PFSK-1 (cell line): ENCODE results near the gene ADAMTS17.

Source experiments
- FOXP2 ChIP-seq: optimal IDR thresholded peaks from 2 replicates; pipeline ENCODE3; 2011; ENCODE audit warnings: borderline replicate concordance, control low read depth, inconsistent platforms; ENCODE audit not compliant: insufficient read depth; ENCODE audit errors: extremely low read length, extremely low read depth
- POLR2AphosphoS5 ChIP-seq: IDR thresholded peaks from 2 replicates; pipeline ENCODE4 v1.6.1; 2012; ENCODE audit warnings: low read depth, mild to moderate bottlenecking, control low read depth, low read length, moderate library complexity
- SIN3A ChIP-seq: IDR thresholded peaks from 2 replicates; pipeline ENCODE4 v1.6.1; 2012; ENCODE audit warnings: mild to moderate bottlenecking, low read length, moderate library complexity, borderline replicate concordance; ENCODE audit not compliant: insufficient read depth
- TAF1 ChIP-seq: IDR thresholded peaks from 2 replicates; pipeline ENCODE4 v1.6.1; 2012; ENCODE audit warnings: low read length, control low read depth, borderline replicate concordance; ENCODE audit not compliant: insufficient read depth
- TF ChIP-seq, protein P1 (sequence below), 2 experiments: IDR thresholded peaks; 2 replicates each; pipeline versions ENCODE4 v1.6.1 to v1.8.0; 2011 to 2012; ENCODE audit warnings: low read depth in 2 of 2, low read length in 2 of 2, control low read depth in 1 of 2, inconsistent platforms in 1 of 2, mild to moderate bottlenecking in 1 of 2, moderate library complexity in 1 of 2; ENCODE audit not compliant: insufficient read depth in 1 of 2

Gene ADAMTS17

DNA sequence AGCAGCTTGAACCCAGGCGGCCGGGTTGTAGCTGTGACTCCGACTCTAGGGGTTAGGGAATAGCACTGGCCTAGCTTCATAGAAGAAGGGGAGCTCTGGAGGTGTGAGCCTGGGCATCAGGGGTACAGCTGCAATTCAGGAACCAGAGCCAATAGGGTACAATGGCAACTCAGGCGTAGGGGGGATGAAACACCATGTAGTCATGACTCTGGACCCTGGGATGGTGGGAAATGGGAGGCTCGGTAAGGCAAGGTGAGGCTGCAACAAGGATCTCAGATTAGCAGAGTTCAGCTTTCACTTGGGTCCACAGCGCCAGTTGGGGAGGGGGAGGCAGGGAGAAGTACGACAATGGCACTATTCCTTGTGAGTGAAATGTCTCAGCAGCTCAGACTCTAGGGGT, 398.3 kb downstream of the ADAMTS17 start:
- TF ChIP-seq FOXP2 (no peak), TAF1 (no peak), SIN3A (no peak), POLR2AphosphoS5 (no peak)
- TF ChIP-seq, protein P1, sequence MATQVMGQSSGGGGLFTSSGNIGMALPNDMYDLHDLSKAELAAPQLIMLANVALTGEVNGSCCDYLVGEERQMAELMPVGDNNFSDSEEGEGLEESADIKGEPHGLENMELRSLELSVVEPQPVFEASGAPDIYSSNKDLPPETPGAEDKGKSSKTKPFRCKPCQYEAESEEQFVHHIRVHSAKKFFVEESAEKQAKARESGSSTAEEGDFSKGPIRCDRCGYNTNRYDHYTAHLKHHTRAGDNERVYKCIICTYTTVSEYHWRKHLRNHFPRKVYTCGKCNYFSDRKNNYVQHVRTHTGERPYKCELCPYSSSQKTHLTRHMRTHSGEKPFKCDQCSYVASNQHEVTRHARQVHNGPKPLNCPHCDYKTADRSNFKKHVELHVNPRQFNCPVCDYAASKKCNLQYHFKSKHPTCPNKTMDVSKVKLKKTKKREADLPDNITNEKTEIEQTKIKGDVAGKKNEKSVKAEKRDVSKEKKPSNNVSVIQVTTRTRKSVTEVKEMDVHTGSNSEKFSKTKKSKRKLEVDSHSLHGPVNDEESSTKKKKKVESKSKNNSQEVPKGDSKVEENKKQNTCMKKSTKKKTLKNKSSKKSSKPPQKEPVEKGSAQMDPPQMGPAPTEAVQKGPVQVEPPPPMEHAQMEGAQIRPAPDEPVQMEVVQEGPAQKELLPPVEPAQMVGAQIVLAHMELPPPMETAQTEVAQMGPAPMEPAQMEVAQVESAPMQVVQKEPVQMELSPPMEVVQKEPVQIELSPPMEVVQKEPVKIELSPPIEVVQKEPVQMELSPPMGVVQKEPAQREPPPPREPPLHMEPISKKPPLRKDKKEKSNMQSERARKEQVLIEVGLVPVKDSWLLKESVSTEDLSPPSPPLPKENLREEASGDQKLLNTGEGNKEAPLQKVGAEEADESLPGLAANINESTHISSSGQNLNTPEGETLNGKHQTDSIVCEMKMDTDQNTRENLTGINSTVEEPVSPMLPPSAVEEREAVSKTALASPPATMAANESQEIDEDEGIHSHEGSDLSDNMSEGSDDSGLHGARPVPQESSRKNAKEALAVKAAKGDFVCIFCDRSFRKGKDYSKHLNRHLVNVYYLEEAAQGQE (IDR thresholded peaks at IDR 0.05; ENCODE audit: insufficient read depth in 1 of 2, low read depth in 2 of 2, low read length in 2 of 2), result no peak

DNA sequence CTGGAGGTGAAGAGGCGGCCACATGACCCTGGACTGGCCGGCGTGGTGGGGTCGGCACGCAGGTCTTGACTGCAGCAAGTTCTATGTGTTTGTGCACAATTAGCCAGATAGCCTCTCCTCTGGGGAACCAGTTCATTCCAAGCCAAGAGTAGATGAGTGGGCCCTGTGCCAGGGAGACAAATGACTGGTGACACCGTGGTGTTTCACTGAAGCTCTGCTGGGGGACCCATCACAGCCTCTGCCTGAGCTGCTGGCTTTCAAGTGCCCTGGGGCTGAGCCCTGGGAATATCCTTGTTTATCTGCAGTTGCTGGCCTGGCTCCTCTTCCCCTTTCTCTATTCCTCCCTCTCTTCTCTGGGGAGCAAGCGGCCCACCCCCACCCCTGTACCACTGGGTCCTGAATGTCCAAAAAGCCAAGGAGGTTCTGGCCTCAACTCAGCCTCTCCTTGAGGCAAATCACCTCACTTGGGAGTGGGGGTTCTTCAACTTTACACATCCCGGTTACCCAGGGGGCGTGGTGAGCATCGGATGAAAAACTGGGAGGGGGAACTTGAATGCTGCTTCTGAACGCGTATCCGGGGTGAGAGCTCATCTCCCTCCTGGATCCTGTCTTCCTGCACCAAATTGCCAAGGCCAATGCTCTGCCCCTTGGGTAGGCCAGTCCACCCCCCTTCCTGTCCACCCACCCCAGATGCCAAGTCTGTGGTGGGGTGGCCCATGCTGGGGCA, 408.9 kb downstream of the ADAMTS17 start:
- TF ChIP-seq POLR2AphosphoS5 (no peak), SIN3A (no peak)
- TF ChIP-seq, protein P1 (IDR thresholded peaks at IDR 0.05; ENCODE audit: insufficient read depth in 1 of 2, low read depth in 2 of 2, low read length in 2 of 2), result no peak

DNA sequence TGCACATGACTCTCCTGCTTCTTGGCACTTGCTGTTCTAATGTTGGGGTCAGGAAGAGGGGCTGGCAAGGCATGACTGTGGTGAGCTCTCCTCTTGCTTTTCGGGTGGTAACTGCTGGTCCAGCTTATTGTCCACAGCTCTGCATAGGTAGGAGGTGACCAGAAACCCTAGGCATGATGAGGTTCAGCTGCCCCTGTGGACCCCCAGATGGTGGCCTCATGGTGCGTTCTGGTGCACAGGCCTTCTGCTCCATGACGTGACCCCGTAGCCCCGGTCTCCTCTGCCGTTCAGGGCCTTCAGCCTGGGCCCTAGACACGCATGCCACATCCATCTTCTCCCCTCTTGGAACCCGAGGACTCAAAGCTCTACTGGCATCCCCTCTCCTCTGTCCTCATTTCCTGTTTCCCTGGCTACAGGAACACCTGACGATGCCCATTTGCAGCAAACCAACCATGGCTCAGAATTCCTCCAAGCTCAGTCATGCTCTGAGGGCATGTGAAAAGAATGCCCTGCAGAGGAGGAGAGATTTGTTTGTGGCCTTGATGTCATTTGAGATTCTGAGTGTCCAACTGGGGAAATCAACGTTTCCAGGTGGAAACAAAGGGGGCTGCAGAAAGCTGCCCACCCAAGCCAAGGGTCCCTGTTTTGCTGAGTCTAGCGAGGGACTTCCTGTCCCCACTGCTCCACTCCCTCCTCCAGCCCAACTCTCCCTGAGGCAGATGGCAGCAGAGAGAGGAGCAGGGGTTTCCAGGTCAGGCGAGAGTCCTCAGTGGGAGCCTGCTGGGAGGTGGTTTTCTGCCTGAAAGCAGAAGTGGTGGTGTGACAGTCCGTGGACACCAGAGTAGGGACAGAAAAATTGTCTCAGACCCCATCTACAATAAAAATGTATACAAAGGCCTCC, 409.8 kb downstream of the ADAMTS17 start:
- no peak for TF ChIP-seq SIN3A
- no peak for TF ChIP-seq FOXP2
- no peak for TF ChIP-seq TAF1
- TF ChIP-seq, protein P1 (IDR thresholded peaks at IDR 0.05; ENCODE audit: insufficient read depth in 1 of 2, low read depth in 2 of 2, low read length in 2 of 2), result no peak
- TF ChIP-seq POLR2AphosphoS5, result no peak

DNA sequence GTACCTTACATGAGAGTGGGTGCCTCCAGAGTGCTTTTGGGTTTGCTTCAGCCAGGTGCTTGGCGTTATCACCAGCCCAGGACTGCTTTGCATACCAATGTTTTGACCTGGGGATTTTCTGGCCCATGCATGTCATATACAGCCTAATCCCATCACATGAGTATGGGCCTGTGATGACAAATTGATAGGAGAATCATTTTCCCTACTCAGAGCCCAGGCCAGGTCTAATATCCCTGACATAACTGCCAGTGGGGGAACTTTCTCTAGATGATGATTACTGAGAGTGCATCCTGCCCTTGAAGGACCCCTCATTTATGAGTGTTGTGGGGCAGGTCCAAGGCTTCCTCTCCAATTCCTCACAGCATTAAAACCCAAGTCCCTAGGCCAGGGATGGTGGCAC, 411.1 kb downstream of the ADAMTS17 start:
- no peak for TF ChIP-seq TAF1
- no peak for TF ChIP-seq POLR2AphosphoS5
- no peak for TF ChIP-seq SIN3A
- TF ChIP-seq, protein P1 (IDR thresholded peaks at IDR 0.05; ENCODE audit: insufficient read depth in 1 of 2, low read depth in 2 of 2, low read length in 2 of 2), result no peak
- no peak for TF ChIP-seq FOXP2
